K562 (cell line): ENCODE data around the gene CCDC87. TPM values are rescaled to one million over a fixed set of nuclear protein-coding genes. Genes with fewer than 3 reads are reported as not detected.

Experiments
- ATAC-seq: fragments of 200-7000 bp; cut with Tn5 transposase; 3 replicates; pipeline ENCODE4 v1.9.1; 2020; ENCODE audit warnings: moderate library complexity
- BruUV-seq: library from RNA; stranded (reverse); fragments of 400-500 nt; replicated peaks from 2 replicates; lab custom pipeline; 2021; lab: Mats Ljungman, UMichigan
- CTCF ChIA-PET: fragments of 300-600 bp; formaldehyde crosslinking; extraction: SDS; loops from one replicate; lab custom pipeline; 2021; ENCODE audit warnings: low intra/inter-chr PET ratio; lab: Yijun Ruan, JAX
- POLR2A ChIA-PET: fragments of 300-600, 350-650 bp; sonication (Branson Sonifier 250); formaldehyde crosslinking; extraction: SDS; loops from one replicate; lab custom pipeline; 2021; ENCODE audit warnings: antibody characterized with exemption, inconsistent platforms; lab: Yijun Ruan, JAX
- DNase-seq, 4 experiments: peaks; one replicate each; pipeline versions ENCODE4 v3.0.0 to v3.0.0-alpha.2; 2011 to 2018; ENCODE audit warnings: low spot score in 3 of 4, mixed read lengths in 3 of 4; ENCODE audit errors: extremely low read depth in 1 of 4
- FAIRE-seq: peaks from 2 replicates; lab custom pipeline; 2011; peaks lifted over from hg19 to GRCh38; lab: Jason Lieb, UNC
- H2AFZ ChIP-seq: 2 replicates; pipeline ENCODE4 v1.6.0; 2011; ENCODE audit warnings: low read depth, low read length, control low read depth, inconsistent platforms
- H3K27ac ChIP-seq: fragments of 200-600 bp; 3 replicates; pipeline ENCODE4 v1.8.0; 2011; ENCODE audit warnings: low read depth, mild to moderate bottlenecking, control low read depth, inconsistent platforms, low read length, moderate library complexity, mixed read lengths; ENCODE audit errors: extremely low read depth
- H3K27me3 ChIP-seq, 2 experiments: fragments of 300-600 bp in 1 of 2; 2 replicates in 1 of 2; 3 replicates in 1 of 2; pipeline versions ENCODE4 v1.6.0 to v1.8.0; 2011; ENCODE audit warnings: inconsistent platforms in 2 of 2, low read length in 2 of 2, mild to moderate bottlenecking in 1 of 2, mixed read lengths in 1 of 2, moderate library complexity in 1 of 2; ENCODE audit not compliant: control insufficient read depth in 2 of 2, insufficient read depth in 2 of 2
- H3K36me3 ChIP-seq: fragments of 300-600 bp; 3 replicates; pipeline ENCODE4 v1.8.0; 2011; ENCODE audit warnings: mild to moderate bottlenecking, low read length, inconsistent platforms; ENCODE audit not compliant: control insufficient read depth, insufficient read depth
- H3K4me1 ChIP-seq, 2 experiments: fragments of 200-600 bp in 1 of 2; replicated peaks in 1 of 2; 2 replicates in 1 of 2; 3 replicates in 1 of 2; pipeline versions ENCODE4 v1.5.1 to v1.8.0; 2011; ENCODE audit warnings: inconsistent platforms in 2 of 2, low read length in 2 of 2, mild to moderate bottlenecking in 1 of 2, mixed read lengths in 1 of 2, moderate library complexity in 1 of 2; ENCODE audit not compliant: control insufficient read depth in 2 of 2, insufficient read depth in 2 of 2
- H3K4me2 ChIP-seq: 2 replicates; pipeline ENCODE4 v1.6.1; 2011; ENCODE audit warnings: low read length, control low read depth, inconsistent platforms, mixed read lengths; ENCODE audit not compliant: insufficient read depth
- H3K4me3 ChIP-seq: fragments of 200-600 bp; sonication (generic), shearing (Covaris generic); 2 replicates; pipeline ENCODE4 v1.5.1; 2016; ENCODE audit warnings: control low read depth, inconsistent platforms
- H3K79me2 ChIP-seq: fragments of 200-600 bp; 3 replicates; pipeline ENCODE4 v1.8.0; 2011; ENCODE audit warnings: low read length, inconsistent platforms; ENCODE audit not compliant: control insufficient read depth, insufficient read depth
- H3K9ac ChIP-seq, 2 experiments: 2 replicates each; pipeline versions ENCODE4 v1.6.0 to v1.6.1; 2011; ENCODE audit warnings: low read depth in 2 of 2, low read length in 2 of 2, control low read depth in 1 of 2, inconsistent platforms in 1 of 2, mild to moderate bottlenecking in 1 of 2, mixed read lengths in 1 of 2; ENCODE audit not compliant: insufficient read depth in 1 of 2
- H3K9me1 ChIP-seq: one replicate; pipeline ENCODE4 v1.6.0; 2011; ENCODE audit warnings: inconsistent platforms, mild to moderate bottlenecking, low read length, moderate library complexity; ENCODE audit not compliant: control insufficient read depth, insufficient read depth
- H3K9me3 ChIP-seq: replicated peaks from 2 replicates; pipeline ENCODE4 v1.5.1; 2011; ENCODE audit warnings: low read depth, low read length, inconsistent platforms; ENCODE audit not compliant: control insufficient read depth, insufficient read depth
- H4K20me1 ChIP-seq: replicated peaks from 2 replicates; pipeline ENCODE4 v1.6.1; 2011; ENCODE audit warnings: low read length, inconsistent platforms, mixed read lengths; ENCODE audit not compliant: control insufficient read depth, insufficient read depth
- BRCA1 ChIP-seq, 2 experiments: fragments of 450-650 bp in 1 of 2; sonication (generic) in 1 of 2; formaldehyde crosslinking in 1 of 2; IDR thresholded peaks; 2 replicates each; pipeline versions ENCODE4 v1.5.0 to v1.6.1; 2017 to 2020; ENCODE audit warnings: mild to moderate bottlenecking in 1 of 2, missing genetic modification reagents in 1 of 2
- DDX20 ChIP-seq: fragments of 450-650 bp; IDR thresholded peaks from 2 replicates; pipeline ENCODE4 v1.6.1; 2016; ENCODE audit warnings: missing genetic modification characterization, low read depth, mild to moderate bottlenecking, missing compliant biosample characterization, moderate library complexity
- KAT7 ChIP-seq: sonication (generic); formaldehyde crosslinking; IDR thresholded peaks from 2 replicates; pipeline ENCODE4 v1.8.0; 2022; ENCODE audit warnings: missing genetic modification reagents, mild to moderate bottlenecking, borderline replicate concordance
- KDM1A ChIP-seq, 2 experiments: fragments of 450-650 bp; IDR thresholded peaks; 2 replicates each; pipeline ENCODE4 v1.6.1; 2016; ENCODE audit warnings: mild to moderate bottlenecking in 2 of 2
- PHF8 ChIP-seq: fragments of 200-600 bp; sonication (generic); IDR thresholded peaks from 2 replicates; pipeline ENCODE4 v1.6.1; 2012; ENCODE audit warnings: mixed run types, mild to moderate bottlenecking, inconsistent platforms, low read length, moderate library complexity, borderline replicate concordance
- SLC30A9 ChIP-seq: fragments of 250-450 bp; sonication (Bioruptor Pico); IDR thresholded peaks from 2 replicates; pipeline ENCODE4 v1.8.0; 2022; ENCODE audit warnings: mild to moderate bottlenecking, moderate library complexity
- SRSF3 ChIP-seq: fragments of 200-400 bp; formaldehyde crosslinking; IDR thresholded peaks from 2 replicates; pipeline ENCODE4 v1.6.1; 2016; ENCODE audit warnings: mild to moderate bottlenecking, low read length, moderate library complexity; ENCODE audit not compliant: insufficient read depth
- ZBTB26 ChIP-seq: fragments of 450-650 bp; formaldehyde crosslinking; IDR thresholded peaks from 2 replicates; pipeline ENCODE4 v1.4.0; 2022; ENCODE audit warnings: missing genetic modification characterization
- ZNF12 ChIP-seq: sonication (generic); formaldehyde crosslinking; IDR thresholded peaks from 2 replicates; pipeline ENCODE4 v1.4.0; 2020; ENCODE audit warnings: mild to moderate bottlenecking, missing genetic modification reagents
- ZNF778 ChIP-seq: fragments of 450-650 bp; formaldehyde crosslinking; IDR thresholded peaks from 2 replicates; pipeline ENCODE4 v1.4.0; 2020; ENCODE audit warnings: mild to moderate bottlenecking, moderate library complexity
- WGBS: fragments of 100-300 bp; shearing (Covaris generic); methylation state at CpG from one replicate; pipeline ENCODE4 v1.1.6; 2016; ENCODE audit warnings: low coverage, mixed read lengths; ENCODE audit not compliant: insufficient coverage; ENCODE audit errors: missing lambda C conversion rate; 5-methylcytosine and 5-hydroxymethylcytosine counted together
- in situ Hi-C: fragments of 300-500 bp; cut with MboI; formaldehyde crosslinking; loops from 4 replicates; pipeline ENCODE4 v1.15.0; 2018; ENCODE audit warnings: inconsistent platforms, mixed read lengths
- intact Hi-C: fragments of 100-400 bp; cut with micrococcal nuclease; formaldehyde crosslinking; loops from 2 replicates; pipeline ENCODE4 v1.14.2; 2022
- polyA plus RNA-seq, 8 experiments: library from polyadenylated mRNA; depleted of rRNA in 4 of 8; stranded (reverse) in 5 of 8; unstranded in 3 of 8; fragments of >200 nt; fragmentation: Nextera tagmentation in 2 of 8; fragmentation: Illumina TruSeq in 1 of 8; extraction: Ambion mirVana in 2 of 8; extraction: Trizol in 1 of 8; gene quantifications; 2 replicates each; pipeline versions ENCODE4 v1.2.1 to v1.2.3, GENCODE V29; 2011 to 2014; ENCODE audit warnings: inconsistent platforms in 1 of 8, missing spikeins in 1 of 8
- total RNA-seq, 7 experiments: library from RNA; depleted of rRNA in 6 of 7; stranded (reverse); fragments of >200 nt in 6 of 7; fragmentation: Illumina TruSeq in 2 of 7; extraction: Trizol in 2 of 7; gene quantifications; 2 replicates each; pipeline versions ENCODE4 v1.2.1 to v1.2.3, GENCODE V29; 2011 to 2021; ENCODE audit warnings: low replicate concordance in 1 of 7
- TF ChIP-seq, protein P1 (sequence below): fragments of 250-450 bp; sonication (Bioruptor Pico); IDR thresholded peaks from 2 replicates; pipeline ENCODE4 v1.5.0; 2021; ENCODE audit warnings: mild to moderate bottlenecking, moderate library complexity
- TF ChIP-seq, protein P2 (sequence below): fragments of 450-650 bp; formaldehyde crosslinking; IDR thresholded peaks from 2 replicates; pipeline ENCODE4 v1.4.0; 2020; ENCODE audit warnings: mild to moderate bottlenecking, moderate library complexity

The CCDC87 gene
- total and polyA plus RNA-seq, 9 of the 15 experiments (the other 6 are each of a cell fraction or from before 2014, with no cell fraction given) = 0.03 to 0.44 (median 0.15) TPM; not detected in 1

DNA sequence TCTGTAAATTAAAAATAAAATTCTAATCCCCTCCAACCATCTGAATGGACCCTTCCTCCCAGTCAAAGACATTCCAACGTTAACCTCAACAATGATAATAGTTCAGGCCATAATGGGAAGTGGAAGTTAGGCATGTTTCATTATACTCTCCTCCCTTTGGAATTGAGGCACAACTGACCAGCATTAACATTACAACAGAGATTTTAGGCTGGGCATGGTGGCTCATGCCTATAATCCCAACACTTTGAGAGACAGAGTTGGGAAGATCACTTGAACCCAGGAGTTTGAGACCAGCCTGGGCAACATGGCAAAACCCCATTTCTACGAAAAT, 22.0 kb downstream of the CCDC87 start (continued):
- TF ChIP-seq SRSF3 (no peak), ZNF778 (CRISPR knock-in tag) (no peak), KDM1A (IDR thresholded peaks at IDR 0.05) (no peak), DDX20 (tag) (no peak), ZNF12 (no peak)

DNA sequence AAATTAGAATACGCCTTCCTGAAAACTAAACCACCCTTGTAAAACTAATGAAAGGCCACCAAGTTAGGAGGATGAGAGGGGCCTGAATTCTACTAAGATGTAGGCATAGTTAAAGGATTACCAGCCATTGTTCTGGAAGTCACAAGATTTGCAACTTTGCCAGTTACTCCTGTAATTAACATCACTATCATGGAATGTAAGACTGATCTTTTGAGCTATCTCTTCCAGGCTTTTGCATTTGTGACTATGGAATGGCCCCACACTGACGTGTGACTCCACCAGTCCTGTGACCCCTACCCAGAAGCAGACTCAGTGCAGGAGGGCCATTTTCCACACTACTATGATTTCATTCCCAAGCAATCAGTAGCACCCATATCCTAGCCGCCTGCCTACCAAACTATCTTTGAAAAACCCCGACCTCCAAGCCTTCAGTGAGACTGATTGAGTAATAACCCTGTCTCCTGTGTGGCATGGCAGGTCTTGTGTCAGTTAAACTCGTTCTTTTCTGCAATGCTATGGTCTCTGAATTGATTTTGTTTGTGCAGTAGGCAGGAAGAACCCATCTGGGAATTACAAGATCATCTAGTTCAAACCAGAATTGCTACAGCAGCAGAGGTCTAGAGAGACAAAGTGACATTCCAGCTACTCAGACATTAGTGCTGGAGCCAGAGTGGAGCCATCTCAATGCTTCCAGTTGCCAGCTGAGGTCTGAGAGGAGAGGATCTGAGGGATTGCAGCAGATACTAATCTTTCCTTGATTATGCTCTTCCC, 22.6 kb downstream of the CCDC87 start:
- DNase-seq (no peak), ATAC-seq (no peak), FAIRE-seq (no peak)
- ChIA-PET POLR2A (interaction anchor here (0.8 to 1.8 kb wide), 3 partner anchors 11 to 106 kb away, joined by 3 to 8 read pairs (median 3); no protein-coding TSS in a partner anchor), CTCF (interaction anchor here (0.5 kb wide), 1 partner anchor 44 kb away, joined by 9 read pairs; no protein-coding TSS in a partner anchor)
- BruUV-seq = no TSS peak
- Histone ChIP-seq H3K27ac (no peak overlapping the region), H3K4me3 (no peak overlapping the region), H3K9me3 (no peaks in the 10 kb centered on the region), H3K27me3 (peaks cover 0 to 10% of the 10 kb centered on the region in 2 experiments; a peak in 2 of 5 replicates), H3K36me3 (no peaks in the 10 kb centered on the region), H3K79me2 (no peaks in the 10 kb centered on the region), H3K9ac (no peak overlapping the region), H4K20me1 (no peaks in the 10 kb centered on the region), H2AFZ (no peak overlapping the region), H3K4me1 (peaks cover 8 to 19% of the 10 kb centered on the region in 2 experiments; a peak in 4 of 5 replicates), H3K9me1 (no peaks in the 10 kb centered on the region), H3K4me2 (no peak overlapping the region)
- 22% methylated on average over 5 of the region's 5 CpGs for WGBS
- in situ Hi-C loops (loop anchor here (5.0 kb wide), 1 partner anchor 112 kb away; no protein-coding TSS in a partner anchor), intact Hi-C loops (no loop called here)
- TF ChIP-seq ZBTB26 (no peak), BRCA1 (IDR thresholded peaks at IDR 0.05) (no peak), BRCA1 (CRISPR knock-in tag; IDR thresholded peaks at IDR 0.05) (no peak), SLC30A9 (CRISPR knock-in tag) (no peak), KAT7 (CRISPR knock-in tag) (no peak), PHF8 (no peak)
- TF ChIP-seq, protein P1, sequence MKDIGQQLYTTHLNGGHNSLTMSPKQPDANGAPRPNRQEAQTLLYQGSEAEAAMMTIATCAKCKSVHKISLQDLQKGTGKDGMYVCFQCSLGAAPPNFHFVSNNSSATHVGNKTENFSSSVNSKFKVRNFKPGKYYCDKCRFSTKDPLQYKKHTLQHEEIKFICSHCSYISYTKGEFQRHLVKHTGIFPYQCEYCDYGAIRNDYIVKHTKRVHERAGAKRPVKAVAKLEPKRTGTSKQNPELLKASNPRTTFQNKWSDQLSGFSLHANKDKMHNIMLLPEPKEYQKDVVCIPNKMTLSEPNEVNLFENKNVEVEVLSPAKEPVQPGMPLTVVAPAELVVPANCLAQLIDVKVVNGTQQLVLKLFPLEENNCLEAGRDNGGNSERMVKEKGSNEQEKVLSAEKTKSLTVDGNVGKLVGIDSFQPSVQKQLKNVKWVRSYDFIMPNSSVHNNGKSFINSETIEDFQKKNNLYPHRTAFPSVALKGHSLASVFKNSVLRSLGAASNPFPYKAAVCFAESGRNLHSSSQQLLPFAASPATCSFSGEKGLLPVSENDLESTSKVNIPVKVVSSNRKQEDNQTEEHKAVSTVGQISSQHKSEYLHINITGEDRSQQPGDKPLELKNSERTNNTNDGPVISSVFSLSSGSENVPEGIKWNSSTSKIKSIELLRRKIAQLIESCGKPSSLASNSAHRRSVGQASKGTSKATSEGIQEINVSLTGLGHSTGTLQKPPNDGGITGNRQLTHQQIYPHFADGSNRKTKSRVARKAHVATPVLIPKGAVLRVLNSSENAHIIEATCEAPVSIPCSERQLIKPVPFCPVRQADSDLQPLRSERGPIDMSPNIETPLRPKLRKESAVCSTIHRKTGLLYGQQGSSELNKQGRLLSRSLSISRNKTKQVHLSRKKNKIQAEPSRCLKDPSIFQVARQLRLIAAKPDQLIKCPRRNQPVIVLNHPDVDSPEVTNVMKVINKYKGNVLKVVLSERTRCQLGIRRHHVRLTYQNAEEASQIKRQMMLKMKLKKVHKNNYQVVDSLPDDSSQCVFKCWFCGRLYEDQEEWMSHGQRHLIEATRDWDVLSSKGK = no peak
- TF ChIP-seq, protein P2, sequence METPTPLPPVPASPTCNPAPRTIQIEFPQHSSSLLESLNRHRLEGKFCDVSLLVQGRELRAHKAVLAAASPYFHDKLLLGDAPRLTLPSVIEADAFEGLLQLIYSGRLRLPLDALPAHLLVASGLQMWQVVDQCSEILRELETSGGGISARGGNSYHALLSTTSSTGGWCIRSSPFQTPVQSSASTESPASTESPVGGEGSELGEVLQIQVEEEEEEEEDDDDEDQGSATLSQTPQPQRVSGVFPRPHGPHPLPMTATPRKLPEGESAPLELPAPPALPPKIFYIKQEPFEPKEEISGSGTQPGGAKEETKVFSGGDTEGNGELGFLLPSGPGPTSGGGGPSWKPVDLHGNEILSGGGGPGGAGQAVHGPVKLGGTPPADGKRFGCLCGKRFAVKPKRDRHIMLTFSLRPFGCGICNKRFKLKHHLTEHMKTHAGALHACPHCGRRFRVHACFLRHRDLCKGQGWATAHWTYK (CRISPR knock-in tag) = no peak
